Measurements from ENCODE around the gene EID3.

Gene EID3

DNA sequence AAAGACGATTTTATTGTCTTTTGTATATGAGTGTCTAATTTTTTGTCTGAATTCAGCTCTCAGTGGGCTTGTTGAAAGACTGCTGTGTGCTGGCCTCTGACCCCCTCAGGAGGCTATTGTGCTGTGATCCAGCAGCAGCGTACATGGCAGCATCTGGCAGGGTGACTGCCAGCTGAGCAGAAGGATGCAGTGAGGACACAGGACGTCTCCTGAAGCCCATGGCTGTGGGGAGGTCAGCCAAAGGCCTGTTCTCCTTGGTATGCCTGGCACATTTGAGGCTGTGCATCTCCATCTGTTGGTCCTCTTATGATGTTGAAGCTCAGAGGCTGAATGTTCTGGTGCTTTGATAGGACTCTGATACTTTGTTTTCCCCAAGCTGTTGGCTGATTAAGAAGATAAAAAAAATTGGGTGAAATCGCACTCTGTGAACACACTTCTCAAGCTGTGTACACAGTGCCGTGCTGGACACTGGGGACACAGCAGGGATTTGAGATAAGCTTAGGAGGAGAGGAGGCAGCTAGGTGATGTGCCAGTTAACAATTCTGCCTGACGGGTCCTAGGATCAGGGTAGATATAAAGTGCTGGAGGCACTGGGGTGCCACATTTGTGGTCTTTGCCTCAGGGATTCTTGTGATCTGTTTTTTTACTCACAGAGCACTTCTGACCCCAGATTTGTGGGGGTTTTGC lies 37.5 kb downstream of the EID3 start:
- DNase-seq = no peak

DNA sequence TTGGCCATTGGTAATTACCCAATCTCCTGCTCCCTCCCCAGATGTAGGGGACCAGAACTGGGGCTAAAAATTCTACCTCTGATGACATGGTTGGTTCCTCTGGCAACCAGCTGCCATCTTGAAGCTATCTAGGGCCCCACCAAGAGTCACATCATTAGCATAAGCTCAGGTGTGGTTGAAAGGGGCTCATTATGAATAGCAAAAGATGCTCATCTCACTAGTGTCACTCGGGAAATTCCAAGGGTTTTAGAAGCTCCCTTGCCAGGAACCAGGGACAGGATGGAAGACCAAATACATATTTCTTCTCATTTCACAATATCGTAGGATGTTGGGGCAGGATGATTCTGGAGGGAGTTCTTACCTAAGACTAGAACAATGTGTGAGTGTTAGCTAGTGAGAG lies 38.6 kb downstream of the EID3 start:
- DNase-seq = no peak

DNA sequence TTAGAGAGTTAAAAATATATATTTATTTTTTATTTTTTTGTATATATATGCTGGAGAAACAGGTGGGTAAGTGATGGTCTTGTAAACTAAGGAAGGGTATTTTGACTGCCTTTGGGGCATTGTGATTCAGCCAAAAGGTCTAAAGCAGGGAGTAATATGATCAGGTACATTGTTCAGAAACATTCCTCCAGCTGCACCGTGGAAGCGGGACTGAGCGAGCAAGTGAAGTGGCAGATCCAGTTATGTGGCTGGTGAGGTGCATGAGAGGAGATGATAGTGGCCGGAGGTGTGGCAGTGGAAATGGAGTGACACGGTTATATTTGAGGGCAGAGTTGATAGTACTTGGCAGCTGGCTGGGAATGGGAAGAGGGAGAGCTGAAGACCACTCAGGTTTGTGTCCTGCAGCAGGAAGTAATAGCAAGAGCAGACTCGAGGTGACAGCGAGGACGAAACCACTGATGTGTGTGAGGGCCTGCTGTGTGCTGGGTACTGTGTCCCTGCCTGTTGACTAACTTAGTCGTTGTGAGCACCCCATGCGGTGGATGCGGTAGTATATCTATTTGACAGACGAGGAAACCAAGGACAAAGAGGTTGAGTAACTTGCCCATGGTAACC lies 39.2 kb downstream of the EID3 start:
- no peak for DNase-seq

DNA sequence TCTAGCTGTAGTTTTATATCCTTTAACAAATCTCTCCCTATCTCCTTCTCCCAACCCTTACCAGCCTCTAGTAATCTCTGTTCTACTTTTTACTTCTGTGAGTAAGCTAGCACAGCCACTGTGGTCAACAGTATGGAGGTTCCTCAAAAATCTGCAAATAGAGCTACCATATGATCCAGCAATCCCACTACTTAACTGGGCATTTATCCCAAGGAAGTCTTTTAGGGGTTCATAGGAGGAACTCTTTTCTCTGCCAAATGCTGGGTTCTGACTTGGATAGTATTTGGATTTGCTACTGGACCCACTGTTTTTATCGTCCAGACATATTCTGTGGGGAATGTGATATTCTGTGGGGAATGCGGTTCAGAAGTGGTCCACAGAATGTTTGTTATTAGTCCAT lies 41.1 kb downstream of the EID3 start:
- no peak for DNase-seq

DNA sequence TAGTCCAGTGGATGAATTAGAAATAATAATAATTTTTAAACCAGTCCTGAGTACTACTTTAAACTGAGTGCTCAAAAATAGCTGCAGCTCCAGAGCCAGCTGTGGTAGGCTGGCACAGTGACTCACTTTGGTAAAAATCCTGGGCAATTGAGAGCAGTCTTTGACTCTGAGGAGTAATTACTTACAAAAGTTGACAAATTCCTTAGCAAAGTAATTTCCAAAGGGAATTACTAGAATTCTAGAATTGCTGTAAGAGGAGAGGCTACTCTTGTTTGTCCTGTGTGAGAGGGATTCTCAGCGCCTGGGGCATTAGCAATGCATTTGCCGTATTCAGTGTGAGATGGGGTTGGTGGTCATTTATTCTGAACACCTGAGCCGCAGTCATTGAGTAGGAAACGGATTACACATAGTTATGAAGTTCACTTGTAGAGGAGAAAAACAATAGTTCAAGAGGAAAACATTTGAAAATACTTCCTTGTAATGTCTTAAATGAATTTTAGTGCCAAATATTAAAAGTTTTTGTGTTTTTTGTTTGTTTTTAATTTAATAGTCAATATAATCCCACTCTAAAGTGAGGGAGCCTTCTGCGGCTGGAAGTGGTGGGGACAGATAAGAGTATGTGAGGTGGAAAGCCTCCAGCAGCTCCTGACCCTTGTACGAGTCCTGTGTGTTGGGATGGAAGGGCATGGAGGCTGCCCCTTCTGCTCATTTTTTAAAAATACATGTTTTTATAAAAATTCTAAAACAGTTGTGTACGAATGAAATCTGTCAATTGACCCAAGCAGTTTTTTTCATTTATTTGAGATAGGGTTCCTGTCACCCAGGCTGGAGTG lies 41.9 kb downstream of the EID3 start:
- DNase-seq = no peak

DNA sequence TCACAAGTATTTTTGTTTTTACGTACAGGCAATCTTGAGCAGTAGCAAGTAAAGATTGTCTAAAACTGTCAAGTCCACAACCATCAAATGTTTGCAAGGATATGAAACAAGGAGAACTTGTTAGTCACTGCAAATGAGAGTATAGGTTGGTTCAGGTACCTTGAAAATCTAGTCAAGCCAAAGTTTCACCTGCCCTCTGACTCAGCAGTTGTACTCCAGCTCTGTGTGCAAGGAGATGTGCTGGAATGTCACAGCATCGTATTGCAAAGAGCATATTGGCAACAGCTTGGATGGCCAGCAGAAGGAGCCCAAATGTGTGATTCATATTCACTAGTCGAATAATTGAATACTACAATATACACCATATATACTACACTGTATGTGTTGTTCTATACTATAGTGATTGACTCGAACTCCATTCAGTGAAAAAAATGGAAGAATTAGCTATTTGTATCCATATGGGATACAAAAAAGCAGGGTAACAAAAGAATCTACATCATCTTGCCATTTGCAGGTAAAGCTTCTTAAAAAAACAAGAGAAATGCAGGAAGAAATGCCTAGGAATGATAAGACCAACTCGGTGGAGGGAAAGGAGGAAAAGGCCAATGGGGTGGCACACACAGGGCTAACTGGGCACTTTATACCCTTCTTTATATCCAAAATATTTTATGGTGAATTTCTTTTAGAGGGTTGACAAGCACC lies 44.0 kb downstream of the EID3 start:
- DNase-seq = no peak

DNA sequence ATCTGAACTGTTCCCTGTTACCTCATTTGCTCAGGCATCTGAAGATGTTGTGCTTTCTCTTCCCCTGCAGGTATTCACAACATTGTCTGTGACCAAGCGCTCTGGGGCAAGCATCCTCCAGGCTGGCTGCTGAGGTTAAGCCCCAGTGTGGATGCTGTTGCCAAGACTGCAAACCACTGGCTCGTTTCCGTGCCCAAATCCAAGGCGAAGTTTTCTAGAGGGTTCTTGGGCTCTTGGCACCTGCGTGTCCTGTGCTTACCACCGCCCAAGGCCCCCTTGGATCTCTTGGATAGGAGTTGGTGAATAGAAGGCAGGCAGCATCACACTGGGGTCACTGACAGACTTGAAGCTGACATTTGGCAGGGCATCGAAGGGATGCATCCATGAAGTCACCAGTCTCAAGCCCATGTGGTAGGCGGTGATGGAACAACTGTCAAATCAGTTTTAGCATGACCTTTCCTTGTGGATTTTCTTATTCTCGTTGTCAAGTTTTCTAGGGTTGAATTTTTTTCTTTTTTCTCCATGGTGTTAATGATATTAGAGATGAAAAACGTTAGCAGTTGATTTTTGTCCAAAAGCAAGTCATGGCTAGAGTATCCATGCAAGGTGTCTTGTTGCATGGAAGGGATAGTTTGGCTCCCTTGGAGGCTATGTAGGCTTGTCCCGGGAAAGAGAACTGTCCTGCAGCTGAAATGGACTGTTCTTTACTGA lies 44.9 kb downstream of the EID3 start:
- no peak for DNase-seq

DNA sequence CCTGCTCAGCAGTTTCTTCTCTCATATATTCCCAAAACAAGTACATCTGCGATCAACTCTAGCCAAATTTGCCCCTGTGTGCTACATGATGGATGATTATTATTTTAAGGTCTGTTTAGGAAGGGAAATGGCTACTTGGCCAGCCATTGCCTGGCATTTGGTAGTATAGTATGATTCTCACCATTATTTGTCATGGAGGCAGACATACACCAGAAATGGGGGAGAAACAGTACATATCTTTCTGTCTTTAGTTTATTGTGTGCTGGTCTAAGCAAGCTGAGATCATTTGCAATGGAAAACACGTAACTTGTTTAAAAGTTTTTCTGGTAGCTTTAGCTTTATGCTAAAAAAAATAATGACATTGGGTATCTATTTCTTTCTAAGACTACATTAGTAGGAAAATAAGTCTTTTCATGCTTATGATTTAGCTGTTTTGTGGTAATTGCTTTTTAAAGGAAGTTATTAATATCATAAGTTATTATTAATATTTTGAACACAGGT lies 45.5 kb downstream of the EID3 start:
- no peak for DNase-seq

DNA sequence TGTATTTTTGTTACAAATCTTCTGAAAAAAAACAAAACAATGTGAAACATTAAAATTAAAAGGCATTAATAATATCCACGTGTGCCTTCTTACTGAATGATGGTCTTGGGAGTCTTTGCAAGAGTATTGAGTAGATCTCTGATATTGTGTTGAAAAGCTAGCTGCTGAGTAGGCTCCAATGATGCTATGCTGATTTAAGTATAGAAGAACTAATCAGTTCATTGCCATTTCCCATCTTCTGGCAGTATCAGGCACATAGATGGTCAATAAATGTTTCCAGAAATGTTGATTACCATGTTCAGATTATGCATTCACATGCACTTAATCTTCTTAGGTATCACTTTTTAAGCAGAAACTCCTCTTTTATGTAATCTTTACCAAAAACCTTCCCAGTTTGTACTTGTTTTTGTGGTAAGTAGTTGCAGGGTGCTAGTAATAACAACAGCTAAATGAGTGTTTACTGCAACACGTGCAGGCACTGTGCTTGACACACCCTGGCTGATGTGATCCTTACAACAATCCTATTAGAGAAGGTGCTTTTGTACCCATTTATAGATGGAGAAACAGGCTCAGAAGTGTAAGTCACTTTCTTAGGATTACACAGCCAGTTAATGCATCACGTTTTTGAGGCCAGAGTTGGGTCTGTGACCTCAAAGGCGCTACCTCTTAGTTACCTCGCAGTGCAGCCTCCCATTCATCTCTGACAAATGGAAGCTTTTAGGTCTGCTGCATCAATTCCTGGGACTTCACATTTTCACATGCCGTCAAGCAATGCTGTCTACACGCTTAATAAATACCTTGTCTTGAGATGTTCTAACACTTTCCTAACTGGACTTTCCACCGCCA lies 46.9 kb downstream of the EID3 start:
- no peak for DNase-seq

DNA sequence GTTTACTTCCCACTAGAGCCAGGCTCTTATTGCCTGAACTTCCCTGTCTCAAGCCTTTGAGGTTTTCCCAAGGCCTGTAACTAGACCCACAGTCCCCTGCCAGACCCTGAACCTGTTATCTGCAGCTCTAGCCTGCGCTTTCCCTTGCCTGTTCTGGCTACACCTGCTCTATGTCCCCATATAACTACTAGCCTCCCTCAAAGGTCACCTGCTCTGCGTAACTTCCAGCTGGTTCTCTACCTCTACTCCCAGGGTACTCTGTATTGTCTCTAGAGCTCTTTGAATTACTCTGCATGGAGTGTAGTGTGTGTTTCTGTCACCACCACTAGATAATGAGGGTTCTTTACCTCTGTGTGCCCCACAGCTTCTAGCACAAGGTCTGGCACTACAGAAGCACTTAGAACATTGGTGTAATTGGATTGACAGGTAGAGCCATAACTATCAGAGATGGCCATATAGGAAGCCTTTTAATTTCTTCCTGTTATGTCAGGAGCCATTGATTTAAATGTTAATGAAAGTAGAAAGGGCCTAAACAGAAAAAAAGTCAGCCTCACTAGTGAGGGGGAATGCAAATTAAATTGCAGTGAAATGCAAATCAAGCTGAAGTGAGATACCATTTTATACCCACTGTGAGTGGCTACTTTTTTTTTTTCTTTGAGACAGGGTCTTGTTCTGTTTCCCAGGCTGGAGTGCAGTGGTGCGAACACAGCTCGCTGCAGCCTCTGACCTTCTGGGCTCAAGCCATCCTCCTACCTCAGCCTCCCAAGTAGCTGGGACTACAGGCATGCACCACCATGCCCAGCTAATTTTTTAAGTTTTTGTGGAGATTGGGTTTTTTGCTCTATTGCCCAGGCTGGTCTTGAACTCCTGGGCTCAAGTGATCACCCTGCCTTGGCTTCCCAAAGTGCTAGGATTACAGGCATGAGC lies 47.8 kb downstream of the EID3 start:
- DNase-seq = no peak

DNA sequence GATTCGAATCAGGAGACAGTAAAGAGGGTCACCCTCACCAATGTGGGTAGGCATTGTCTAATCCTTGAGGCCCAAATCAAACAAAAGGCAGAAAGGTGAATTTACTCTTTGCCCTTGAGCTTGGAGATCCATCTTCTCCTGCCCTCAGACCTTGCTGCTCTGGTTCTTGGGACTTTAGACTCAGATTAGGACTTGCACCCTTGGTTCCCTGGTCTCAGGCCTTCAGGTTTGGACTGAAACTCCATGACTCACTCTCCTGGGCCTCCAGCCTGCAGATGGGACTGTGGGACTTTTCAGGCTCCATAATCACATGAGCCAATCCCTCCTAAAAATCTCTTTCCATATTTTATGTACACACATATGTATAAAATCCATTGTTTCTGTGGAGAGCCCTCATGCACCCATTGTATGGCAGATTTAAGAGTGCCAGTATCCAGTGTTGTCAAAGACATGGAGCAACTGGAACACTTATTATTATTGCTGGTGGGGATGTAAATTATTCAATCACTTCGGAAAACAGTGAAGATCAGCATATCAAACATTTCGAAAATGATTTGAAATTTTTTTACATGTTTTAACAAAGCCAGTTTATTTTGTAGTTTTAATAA lies 48.7 kb downstream of the EID3 start:
- DNase-seq = no peak

DNA sequence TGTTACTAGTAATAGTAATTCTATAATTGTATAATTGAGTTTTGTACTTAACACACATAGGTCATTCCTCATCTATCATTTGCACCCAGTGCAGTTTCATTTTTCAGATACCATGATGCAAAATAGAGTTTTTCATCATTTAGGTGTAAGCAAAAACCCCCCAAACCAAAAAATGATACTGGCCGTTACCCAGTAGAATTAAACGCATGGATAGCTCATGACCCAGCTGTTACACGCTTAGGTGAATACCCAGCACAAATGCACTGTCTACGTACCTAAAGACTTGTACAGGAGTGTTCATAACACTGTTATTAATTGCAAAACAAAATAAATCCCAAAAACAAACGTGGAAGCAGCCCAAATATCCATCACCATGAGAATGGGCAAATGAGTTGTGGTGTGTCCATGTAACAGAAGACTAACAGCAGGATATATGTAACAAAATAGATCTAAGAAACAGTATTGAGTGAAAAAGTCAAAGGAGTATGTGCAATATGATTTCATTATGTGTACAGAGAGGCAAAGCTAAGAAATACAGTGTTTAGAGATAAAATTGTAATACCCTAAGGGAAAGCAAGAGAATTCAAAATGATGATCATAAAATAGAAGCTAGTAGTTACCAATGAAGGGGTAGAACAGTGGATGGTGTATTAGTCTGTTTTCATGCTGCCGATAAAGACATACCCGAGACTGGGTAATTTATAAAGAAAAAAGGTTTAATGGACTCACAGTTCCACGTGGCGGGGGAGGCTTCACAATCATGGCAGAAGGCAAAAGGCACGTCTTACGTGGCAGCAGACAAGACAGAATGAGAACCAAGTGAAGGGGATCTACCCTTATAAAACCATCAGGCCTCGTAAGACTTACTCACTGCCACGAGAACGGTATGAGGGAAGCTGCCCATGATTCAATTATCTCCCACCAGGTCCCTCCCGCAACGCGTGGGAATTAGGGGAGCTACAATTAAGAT lies 49.8 kb downstream of the EID3 start:
- DNase-seq = no peak

DNA sequence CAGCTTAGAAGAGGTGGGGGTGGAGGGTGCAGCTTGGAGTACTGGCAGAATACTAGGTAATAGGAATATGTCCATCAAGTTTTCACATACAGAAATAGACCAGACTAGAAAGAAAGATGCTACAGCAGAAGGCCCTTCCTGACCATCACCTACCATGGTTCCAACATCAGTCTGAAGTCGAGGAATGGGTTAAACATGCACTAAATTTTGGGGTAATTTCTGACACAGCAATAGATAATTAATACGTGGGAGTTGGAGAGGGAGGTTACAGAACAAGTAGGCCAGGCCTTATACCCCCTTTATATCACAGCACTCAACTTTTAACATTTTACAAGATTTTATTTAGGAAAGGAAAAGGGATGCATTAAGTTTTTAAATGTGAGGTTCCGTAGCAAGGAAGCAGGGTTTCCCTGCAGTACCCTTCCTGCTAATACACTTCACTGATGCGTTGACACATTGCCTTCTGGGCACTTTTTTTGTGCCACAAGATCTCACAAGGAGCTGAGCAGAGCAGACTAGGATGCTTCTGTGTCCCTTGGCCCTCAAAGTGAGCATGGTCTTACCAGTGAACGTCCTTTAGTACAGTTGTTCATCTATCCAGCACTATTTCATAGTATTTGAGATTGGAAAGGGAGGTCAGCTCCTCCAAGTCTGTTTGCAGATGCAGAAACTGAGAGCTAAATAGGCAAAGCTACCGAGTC lies 50.8 kb downstream of the EID3 start:
- no peak for DNase-seq

Measured in CD4-positive, alpha-beta T cell treated with Interleukin-15 for 1 hour (primary cell).